HG03457 (cell line): ENCODE data around the gene ARSB.
"Not testable (repeated sequence)": the region's sequence is repeated elsewhere in the genome, so short reads cannot be mapped to it uniquely, and the experiment has no call there.

Source experiments
- ATAC-seq: cut with Tn5 transposase; IDR thresholded peaks from one replicate; pipeline ENCODE4 v1.9.1; 2021; ENCODE audit warnings: moderate number of reproducible peaks; ENCODE audit not compliant: unreplicated experiment

The ARSB gene

GRCh38 chr5:78758169-78758839, 226.8 kb downstream of the ARSB start:
- ATAC-seq = peak; percentile 47

- no peak for ATAC-seq
Observed at GRCh38 chr5:78757269-78758053, 227.6 kb downstream of the ARSB start.

- no peak for ATAC-seq
Observed at GRCh38 chr5:78756858-78757257, 228.3 kb downstream of the ARSB start.

GRCh38 chr5:78755822-78756429, 229.2 kb downstream of the ARSB start:
- no peak for ATAC-seq

GRCh38 chr5:78754655-78755054, 230.5 kb downstream of the ARSB start:
- ATAC-seq = no peak

GRCh38 chr5:78753093-78753531, 232.0 kb downstream of the ARSB start:
- ATAC-seq = no peak

GRCh38 chr5:78751872-78752271, 233.2 kb downstream of the ARSB start:
- ATAC-seq = no peak

GRCh38 chr5:78750281-78750680, 234.8 kb downstream of the ARSB start:
- no peak for ATAC-seq

- no peak for ATAC-seq
Observed at GRCh38 chr5:78747705-78748359, 237.3 kb downstream of the ARSB start.

GRCh38 chr5:78747055-78747454, 238.1 kb downstream of the ARSB start:
- ATAC-seq = no peak

GRCh38 chr5:78746021-78746770, 238.9 kb downstream of the ARSB start:
- no peak for ATAC-seq

GRCh38 chr5:78744951-78745534, 240.1 kb downstream of the ARSB start:
- ATAC-seq = no peak

GRCh38 chr5:78741019-78741418, 244.1 kb downstream of the ARSB start:
- ATAC-seq = no peak

GRCh38 chr5:78738693-78739300, 246.3 kb downstream of the ARSB start:
- ATAC-seq = no peak

GRCh38 chr5:78738104-78738503, 247.0 kb downstream of the ARSB start:
- no peak for ATAC-seq

GRCh38 chr5:78735834-78736463, 249.2 kb downstream of the ARSB start:
- no peak for ATAC-seq

GRCh38 chr5:78734950-78735349, 250.2 kb downstream of the ARSB start:
- no peak for ATAC-seq

- ATAC-seq = no peak
Observed at GRCh38 chr5:78734094-78734845, 250.8 kb downstream of the ARSB start.

GRCh38 chr5:78732721-78733120, 252.4 kb downstream of the ARSB start:
- not testable (repeated sequence) for ATAC-seq
